Pons (tissue), 1 donor: ENCODE data around the gene ZBTB1.
A peak's percentile ranks its signal among the peaks of the same experiment; 100 is the strongest.
"Not testable (repeated sequence)": the region's sequence is repeated elsewhere in the genome, so short reads cannot be mapped to it uniquely, and the experiment has no call there.

Experiments used
- DNase-seq: peaks from one replicate; pipeline ENCODE4 v3.0.0-alpha.2; 2016; ENCODE audit warnings: low spot score

ZBTB1 gene

GRCh38 chr14:64569646-64570045 is 65.1 kb downstream of the ZBTB1 start:
- not testable (repeated sequence) for DNase-seq

- no peak for DNase-seq
These were observed 68.0 kb downstream of the ZBTB1 start for GRCh38 chr14:64572386-64573104.

GRCh38 chr14:64573109-64573508 is 68.5 kb downstream of the ZBTB1 start:
- DNase-seq = peak; percentile 99
